Retina (tissue), 1 donor: Measurements from ENCODE around the gene GDF9.
"Not testable (repeated sequence)": the region's sequence is repeated elsewhere in the genome, so short reads cannot be mapped to it uniquely, and the experiment has no call there.

Experiments
- DNase-seq: peaks from one replicate; pipeline ENCODE4 v3.0.0-alpha.2; 2016

The GDF9 gene

GRCh38 chr5:132872788-132873118, 6.5 kb upstream of the GDF9 start:
- no peak for DNase-seq

- no peak for DNase-seq
Measured at GRCh38 chr5:132871459-132872284, 5.4 kb upstream of the GDF9 start.

- no peak for DNase-seq
Measured at GRCh38 chr5:132870801-132871200, 4.5 kb upstream of the GDF9 start.

- no peak for DNase-seq
Measured at GRCh38 chr5:132868754-132869153, 2.5 kb upstream of the GDF9 start.

GRCh38 chr5:132867046-132867451, 780 bp upstream of the GDF9 start:
- DNase-seq: no peak

- DNase-seq: no peak
Measured at GRCh38 chr5:132865668-132866341, 464 bp downstream of the GDF9 start.

GRCh38 chr5:132860742-132861141, 5.5 kb downstream of the GDF9 start:
- DNase-seq: no peak

GRCh38 chr5:132859889-132860437, 6.3 kb downstream of the GDF9 start:
- DNase-seq: no peak

- no peak for DNase-seq
Measured at GRCh38 chr5:132856011-132856410, 10.3 kb downstream of the GDF9 start.

GRCh38 chr5:132854992-132855391, 11.3 kb downstream of the GDF9 start:
- not testable (repeated sequence) for DNase-seq

GRCh38 chr5:132854301-132854700, 12.0 kb downstream of the GDF9 start:
- no peak for DNase-seq

- DNase-seq: no peak
Measured at GRCh38 chr5:132853790-132854189, 12.5 kb downstream of the GDF9 start.

- DNase-seq: no peak
Measured at GRCh38 chr5:132853323-132853722, 12.9 kb downstream of the GDF9 start.

- no peak for DNase-seq
Measured at GRCh38 chr5:132850066-132850465, 16.2 kb downstream of the GDF9 start.

GRCh38 chr5:132849347-132849746, 16.9 kb downstream of the GDF9 start:
- no peak for DNase-seq

- DNase-seq: no peak
Measured at GRCh38 chr5:132848270-132848669, 18.0 kb downstream of the GDF9 start.

GRCh38 chr5:132841305-132841704, 25.0 kb downstream of the GDF9 start:
- DNase-seq: no peak

GRCh38 chr5:132840896-132841295, 25.4 kb downstream of the GDF9 start:
- no peak for DNase-seq

GRCh38 chr5:132840313-132840712, 26.0 kb downstream of the GDF9 start:
- no peak for DNase-seq

GRCh38 chr5:132839426-132840301, 26.6 kb downstream of the GDF9 start:
- no peak for DNase-seq

GRCh38 chr5:132838516-132839282, 27.6 kb downstream of the GDF9 start:
- peak; percentile 24 for DNase-seq

- no peak for DNase-seq
Measured at GRCh38 chr5:132837868-132838267, 28.4 kb downstream of the GDF9 start.
